GM19238 (cell line): Measurements from ENCODE around the gene SFRP2.

Source experiments
- DNase-seq: peaks from one replicate; pipeline ENCODE4 v3.0.0; 2011; ENCODE audit warnings: low spot score; ENCODE audit not compliant: insufficient read length

The SFRP2 gene

GRCh38 chr4:153788413-153789276, at the start of gene SFRP2:
Gene SFRP2 (minus strand): TSS chr4:153789083. CDS start chr4:153788835, 248 bp downstream.
- no peak for DNase-seq

- no peak for DNase-seq
Observed at GRCh38 chr4:153838564-153838963, 49.7 kb upstream of the SFRP2 start.

- DNase-seq = no peak
Observed at GRCh38 chr4:153834901-153835300, 46.0 kb upstream of the SFRP2 start.

GRCh38 chr4:153832720-153833287, 43.9 kb upstream of the SFRP2 start:
- DNase-seq = no peak

GRCh38 chr4:153832054-153832453, 43.2 kb upstream of the SFRP2 start:
- no peak for DNase-seq

- no peak for DNase-seq
Observed at GRCh38 chr4:153831245-153831644, 42.4 kb upstream of the SFRP2 start.

GRCh38 chr4:153825691-153826090, 36.8 kb upstream of the SFRP2 start:
- no peak for DNase-seq

- no peak for DNase-seq
Observed at GRCh38 chr4:153825126-153825525, 36.2 kb upstream of the SFRP2 start.

- no peak for DNase-seq
Observed at GRCh38 chr4:153824501-153824900, 35.6 kb upstream of the SFRP2 start.

GRCh38 chr4:153823483-153823882, 34.6 kb upstream of the SFRP2 start:
- DNase-seq = no peak

GRCh38 chr4:153822316-153822715, 33.4 kb upstream of the SFRP2 start:
- DNase-seq = no peak

- DNase-seq = no peak
Observed at GRCh38 chr4:153817466-153817865, 28.6 kb upstream of the SFRP2 start.

GRCh38 chr4:153816542-153816941, 27.7 kb upstream of the SFRP2 start:
- DNase-seq = no peak

- no peak for DNase-seq
Observed at GRCh38 chr4:153814789-153815188, 25.9 kb upstream of the SFRP2 start.

- no peak for DNase-seq
Observed at GRCh38 chr4:153809916-153810810, 21.3 kb upstream of the SFRP2 start.

- DNase-seq = no peak
Observed at GRCh38 chr4:153809307-153809706, 20.4 kb upstream of the SFRP2 start.

- no peak for DNase-seq
Observed at GRCh38 chr4:153808175-153808574, 19.3 kb upstream of the SFRP2 start.

- DNase-seq = no peak
Observed at GRCh38 chr4:153806073-153806472, 17.2 kb upstream of the SFRP2 start.

GRCh38 chr4:153804722-153805121, 15.8 kb upstream of the SFRP2 start:
- no peak for DNase-seq

- no peak for DNase-seq
Observed at GRCh38 chr4:153799694-153800074, 10.8 kb upstream of the SFRP2 start.

GRCh38 chr4:153798901-153799693, 10.2 kb upstream of the SFRP2 start:
- DNase-seq = no peak
